ENCODE results near the gene CLEC1A. TPM values are rescaled to one million over a fixed set of nuclear protein-coding genes. Genes with fewer than 3 reads are reported as not detected.

The CLEC1A gene
- total RNA-seq, 2 experiments from 2014 or later, result not detected

GRCh38 chr12:10069099-10069498 lies 29.7 kb downstream of the CLEC1A start:
- Histone ChIP-seq H3K27ac (ENCODE audit: low read depth, low read length, poor library complexity, severe bottlenecking) (no peak overlapping the region), H3K4me3 (ENCODE audit: low read depth, low read length, poor library complexity, severe bottlenecking) (no peak overlapping the region), H3K9me2 (ENCODE audit: insufficient read depth, low read length) (no peaks in the 10 kb centered on the region), H3K4me2 (ENCODE audit: low read length) (no peak overlapping the region), H3K9me3 (ENCODE audit: low read length) (no peaks in the 10 kb centered on the region), H2AFZ (ENCODE audit: low read length) (no peak overlapping the region), H4K20me1 (ENCODE audit: insufficient read depth, low read length) (no peaks in the 10 kb centered on the region), H3K79me2 (ENCODE audit: insufficient read depth, low read depth, low read length) (no peaks in the 10 kb centered on the region), H3K36me3 (ENCODE audit: insufficient read depth, low read length) (no peaks in the 10 kb centered on the region), H3K4me1 (ENCODE audit: insufficient read depth, low read length, poor library complexity, severe bottlenecking) (peaks cover 5% of the 10 kb centered on the region)
- POLR2A ChIA-PET, result interaction anchor here (0.6 to 1.2 kb wide), 5 partner anchors 12 to 649 kb away, joined by 3 read pairs; no protein-coding TSS in a partner anchor
- no TSS peak for BruUV-seq (replicated peaks)
- intact Hi-C loops (cut with micrococcal nuclease; ENCODE audit: unreplicated experiment), result no loop called here
- CTCF ChIA-PET (ENCODE audit: unreplicated experiment), result no interaction called here
- TF ChIP-seq, protein P1, sequence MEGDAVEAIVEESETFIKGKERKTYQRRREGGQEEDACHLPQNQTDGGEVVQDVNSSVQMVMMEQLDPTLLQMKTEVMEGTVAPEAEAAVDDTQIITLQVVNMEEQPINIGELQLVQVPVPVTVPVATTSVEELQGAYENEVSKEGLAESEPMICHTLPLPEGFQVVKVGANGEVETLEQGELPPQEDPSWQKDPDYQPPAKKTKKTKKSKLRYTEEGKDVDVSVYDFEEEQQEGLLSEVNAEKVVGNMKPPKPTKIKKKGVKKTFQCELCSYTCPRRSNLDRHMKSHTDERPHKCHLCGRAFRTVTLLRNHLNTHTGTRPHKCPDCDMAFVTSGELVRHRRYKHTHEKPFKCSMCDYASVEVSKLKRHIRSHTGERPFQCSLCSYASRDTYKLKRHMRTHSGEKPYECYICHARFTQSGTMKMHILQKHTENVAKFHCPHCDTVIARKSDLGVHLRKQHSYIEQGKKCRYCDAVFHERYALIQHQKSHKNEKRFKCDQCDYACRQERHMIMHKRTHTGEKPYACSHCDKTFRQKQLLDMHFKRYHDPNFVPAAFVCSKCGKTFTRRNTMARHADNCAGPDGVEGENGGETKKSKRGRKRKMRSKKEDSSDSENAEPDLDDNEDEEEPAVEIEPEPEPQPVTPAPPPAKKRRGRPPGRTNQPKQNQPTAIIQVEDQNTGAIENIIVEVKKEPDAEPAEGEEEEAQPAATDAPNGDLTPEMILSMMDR (conservative IDR thresholded peaks at IDR 0.05; ENCODE audit: low read length), result no peak
- TF ChIP-seq EZH2phosphoT487 (IDR thresholded peaks at IDR 0.05; ENCODE audit: borderline replicate concordance, low read depth, low read length), result no peak
- DNase-seq (ENCODE audit: low spot score), result no peak

DNA sequence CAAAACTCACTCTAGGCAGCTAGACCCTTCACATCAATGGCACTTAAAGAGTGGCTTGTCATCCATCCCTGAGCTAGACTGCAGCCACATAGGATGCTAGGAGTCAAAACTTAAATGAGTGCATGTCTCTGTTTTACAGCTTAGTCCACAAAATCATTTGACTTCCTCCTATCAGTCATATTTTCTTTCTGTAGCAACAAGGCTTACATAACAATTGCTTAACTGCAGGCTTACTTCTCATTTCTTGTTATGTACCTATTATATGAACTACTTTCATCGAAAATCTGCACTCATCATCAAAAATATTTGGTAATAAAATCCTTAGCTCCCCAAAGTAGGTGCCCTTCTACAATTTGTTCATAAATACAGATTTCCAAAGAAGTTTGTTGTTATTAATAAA lies 30.1 kb downstream of the CLEC1A start:
- no TSS peak for BruUV-seq (replicated peaks)
- intact Hi-C loops (cut with micrococcal nuclease; ENCODE audit: unreplicated experiment), result no loop called here
- Histone ChIP-seq H2AFZ (ENCODE audit: low read length) (no peak overlapping the region), H3K27ac (ENCODE audit: low read depth, low read length, poor library complexity, severe bottlenecking) (no peak overlapping the region), H3K4me2 (ENCODE audit: low read length) (no peak overlapping the region), H3K79me2 (ENCODE audit: insufficient read depth, low read depth, low read length) (no peaks in the 10 kb centered on the region), H3K9me3 (ENCODE audit: low read length) (no peaks in the 10 kb centered on the region), H3K4me1 (ENCODE audit: insufficient read depth, low read length, poor library complexity, severe bottlenecking) (peaks cover 5% of the 10 kb centered on the region), H4K20me1 (ENCODE audit: insufficient read depth, low read length) (no peaks in the 10 kb centered on the region), H3K36me3 (ENCODE audit: insufficient read depth, low read length) (no peaks in the 10 kb centered on the region), H3K4me3 (ENCODE audit: low read depth, low read length, poor library complexity, severe bottlenecking) (no peak overlapping the region), H3K9me2 (ENCODE audit: insufficient read depth, low read length) (no peaks in the 10 kb centered on the region)
- ChIA-PET CTCF (ENCODE audit: unreplicated experiment) (no interaction called here), POLR2A (interaction anchor here (0.6 to 1.2 kb wide), 4 partner anchors 14 to 649 kb away, joined by 3 read pairs; no protein-coding TSS in a partner anchor)
- DNase-seq (ENCODE audit: low spot score), result no peak
- TF ChIP-seq, protein P1 (conservative IDR thresholded peaks at IDR 0.05; ENCODE audit: low read length), result no peak
- no peak for TF ChIP-seq EZH2phosphoT487 (IDR thresholded peaks at IDR 0.05; ENCODE audit: borderline replicate concordance, low read depth, low read length)

- intact Hi-C loops (cut with micrococcal nuclease; ENCODE audit: unreplicated experiment), result no loop called here
- Histone ChIP-seq H3K4me1 (ENCODE audit: insufficient read depth, low read length, poor library complexity, severe bottlenecking) (peaks cover 5% of the 10 kb centered on the region), H3K79me2 (ENCODE audit: insufficient read depth, low read depth, low read length) (no peaks in the 10 kb centered on the region), H3K4me2 (ENCODE audit: low read length) (no peak overlapping the region), H3K36me3 (ENCODE audit: insufficient read depth, low read length) (no peaks in the 10 kb centered on the region), H3K9me3 (ENCODE audit: low read length) (no peaks in the 10 kb centered on the region), H3K9me2 (ENCODE audit: insufficient read depth, low read length) (no peaks in the 10 kb centered on the region), H2AFZ (ENCODE audit: low read length) (no peak overlapping the region), H3K4me3 (ENCODE audit: low read depth, low read length, poor library complexity, severe bottlenecking) (no peak overlapping the region), H3K27ac (ENCODE audit: low read depth, low read length, poor library complexity, severe bottlenecking) (no peak overlapping the region), H4K20me1 (ENCODE audit: insufficient read depth, low read length) (no peaks in the 10 kb centered on the region)
- TF ChIP-seq EZH2phosphoT487 (IDR thresholded peaks at IDR 0.05; ENCODE audit: borderline replicate concordance, low read depth, low read length), result no peak
- TF ChIP-seq, protein P1 (conservative IDR thresholded peaks at IDR 0.05; ENCODE audit: low read length), result no peak
- ChIA-PET CTCF (ENCODE audit: unreplicated experiment) (no interaction called here), POLR2A (interaction anchor here (0.6 to 0.8 kb wide), 2 partner anchors 35 to 536 kb away, joined by 3 to 4 read pairs; no protein-coding TSS in a partner anchor)
- no TSS peak for BruUV-seq (replicated peaks)
- DNase-seq (ENCODE audit: low spot score), result no peak
Measured at GRCh38 chr12:10067942-10068341, 30.8 kb downstream of the CLEC1A start.
